ENCODE measurements around the gene ARID5B. TPM values are rescaled to one million over a fixed set of nuclear protein-coding genes. Genes with fewer than 3 reads are reported as not detected.

The ARID5B gene
- total RNA-seq, 1 experiment from 2014 or later, result 0.04 TPM

DNA sequence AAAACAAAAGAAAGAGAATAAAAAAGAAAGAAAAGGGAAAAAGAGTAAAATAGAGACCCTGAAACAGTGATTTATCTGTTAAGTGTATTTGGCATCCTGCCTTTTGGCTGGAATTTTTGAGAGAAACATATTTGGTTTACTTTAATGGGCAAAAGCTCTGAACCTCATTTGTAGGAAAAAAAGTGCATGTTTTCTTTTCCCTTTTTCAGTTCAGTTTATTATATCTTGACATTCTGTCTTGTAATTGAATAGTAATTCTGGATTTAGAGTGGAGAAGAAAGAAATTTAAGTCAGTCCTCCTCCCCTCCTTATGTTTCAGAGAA lies 69.5 kb downstream of the ARID5B start:
- DNase-seq, result no peak
- H4K5ac ChIP-seq (ENCODE audit: insufficient read length, low read depth, low read length), result no peak overlapping the region
- Mint-ChIP-seq H3K27ac (0 out of 7 replicates have a peak overlapping the region, but pooled peaks of 1 of the 3 experiments have one; percentile 7), H3K36me3 (ENCODE audit: insufficient read depth in 1 of 3, low read depth in 3 of 3) (no peaks in the 10 kb centered on the region), H3K4me3 (no peak overlapping the region), H3K4me1 (peaks cover 0 to 3% of the 10 kb centered on the region in 2 experiments; a peak in 1 of 4 replicates), H3K9me3 (no peaks in the 10 kb centered on the region), H3K27me3 (ENCODE audit: low read depth) (no peaks in the 10 kb centered on the region)
- no peak overlapping the region for H3K4ac ChIP-seq (ENCODE audit: low read depth, low read length)
- no peak overlapping the region for H4K91ac ChIP-seq (ENCODE audit: insufficient read length, low read depth, low read length)
- no peak overlapping the region for H3K4me2 ChIP-seq (ENCODE audit: insufficient read depth, insufficient read length, low read length)
- no peak overlapping the region for H3K14ac ChIP-seq (ENCODE audit: insufficient read depth, low read length)
- no peaks in the 10 kb centered on the region for H3K79me2 ChIP-seq (ENCODE audit: insufficient read depth, low read length)
- no peak overlapping the region for H2BK20ac ChIP-seq (ENCODE audit: low read depth, low read length, poor library complexity, severe bottlenecking)
- no peaks in the 10 kb centered on the region; the same call in 1 of the 2 replicates for H3K4me1 ChIP-seq (ENCODE audit: insufficient read depth, low read length)
- H2BK120ac ChIP-seq (ENCODE audit: low read depth, low read length, poor library complexity, severe bottlenecking), result no peak overlapping the region
- H2BK12ac ChIP-seq (ENCODE audit: insufficient read length, low read depth, low read length), result no peak overlapping the region
- H3T11ph ChIP-seq (ENCODE audit: low read length), result no peak overlapping the region
- TF ChIP-seq, protein P1, sequence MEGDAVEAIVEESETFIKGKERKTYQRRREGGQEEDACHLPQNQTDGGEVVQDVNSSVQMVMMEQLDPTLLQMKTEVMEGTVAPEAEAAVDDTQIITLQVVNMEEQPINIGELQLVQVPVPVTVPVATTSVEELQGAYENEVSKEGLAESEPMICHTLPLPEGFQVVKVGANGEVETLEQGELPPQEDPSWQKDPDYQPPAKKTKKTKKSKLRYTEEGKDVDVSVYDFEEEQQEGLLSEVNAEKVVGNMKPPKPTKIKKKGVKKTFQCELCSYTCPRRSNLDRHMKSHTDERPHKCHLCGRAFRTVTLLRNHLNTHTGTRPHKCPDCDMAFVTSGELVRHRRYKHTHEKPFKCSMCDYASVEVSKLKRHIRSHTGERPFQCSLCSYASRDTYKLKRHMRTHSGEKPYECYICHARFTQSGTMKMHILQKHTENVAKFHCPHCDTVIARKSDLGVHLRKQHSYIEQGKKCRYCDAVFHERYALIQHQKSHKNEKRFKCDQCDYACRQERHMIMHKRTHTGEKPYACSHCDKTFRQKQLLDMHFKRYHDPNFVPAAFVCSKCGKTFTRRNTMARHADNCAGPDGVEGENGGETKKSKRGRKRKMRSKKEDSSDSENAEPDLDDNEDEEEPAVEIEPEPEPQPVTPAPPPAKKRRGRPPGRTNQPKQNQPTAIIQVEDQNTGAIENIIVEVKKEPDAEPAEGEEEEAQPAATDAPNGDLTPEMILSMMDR (conservative IDR thresholded peaks at IDR 0.05), result no peak
- no peaks in the 10 kb centered on the region for H3K9me3 ChIP-seq (ENCODE audit: control insufficient read depth, low read depth, low read length)
- no peak overlapping the region for H3K23ac ChIP-seq (ENCODE audit: insufficient read length, low read depth, low read length)
- H3K56ac ChIP-seq (ENCODE audit: insufficient read length, low read depth, low read length), result no peak overlapping the region
- H4K8ac ChIP-seq (replicated peaks; ENCODE audit: insufficient read length, low read depth, low read length), result no peak overlapping the region
- no peak overlapping the region for H2BK15ac ChIP-seq (ENCODE audit: low read depth, low read length)
- no peak overlapping the region for H2AK5ac ChIP-seq (ENCODE audit: insufficient read length, low read length)
- no peaks in the 10 kb centered on the region for H3K27me3 ChIP-seq (ENCODE audit: insufficient read depth, low read length)
- H2AFZ ChIP-seq (ENCODE audit: low read length), result no peak overlapping the region
- no peaks in the 10 kb centered on the region for H4K20me1 ChIP-seq (ENCODE audit: control insufficient read depth, insufficient read depth, insufficient read length)
- no peaks in the 10 kb centered on the region for H3K23me2 ChIP-seq (ENCODE audit: insufficient read length, low read depth, low read length, poor library complexity, severe bottlenecking)
- no peak overlapping the region for H3K18ac ChIP-seq (ENCODE audit: insufficient read length, low read depth, low read length)
- H3K9ac ChIP-seq (ENCODE audit: extremely low read depth, insufficient read length, low read length), result no peak overlapping the region
- H3K79me1 ChIP-seq (ENCODE audit: insufficient read depth, low read depth, low read length, poor library complexity, severe bottlenecking), result no peaks in the 10 kb centered on the region
- H3K27ac ChIP-seq (ENCODE audit: insufficient read length, low read depth, low read length), result no peak overlapping the region
- H2BK5ac ChIP-seq (ENCODE audit: insufficient read length, low read length), result no peak overlapping the region
